Loucy (cell line): ENCODE results near the gene RPL5.

Source experiments
- CTCF ChIP-seq: fragments of 200-600 bp; sonication (generic); conservative IDR thresholded peaks from 2 replicates; pipeline ENCODE4 v1.5.1; 2014; ENCODE audit warnings: mild to moderate bottlenecking, antibody characterized with exemption, low read length
- EZH2phosphoT487 ChIP-seq: fragments of 200-600 bp; IDR thresholded peaks from 2 replicates; pipeline ENCODE4 v1.6.1; 2018; ENCODE audit warnings: antibody characterized with exemption, mild to moderate bottlenecking, moderate library complexity, borderline replicate concordance

- TF ChIP-seq CTCF = no peak
- TF ChIP-seq EZH2phosphoT487 = no peak
These were observed 28.5 kb upstream of the RPL5 start for GRCh38 chr1:92803140-92803887.
